Ishikawa (cell line): ENCODE data around the gene OR1K1.

Experiments used
- CEBPB ChIP-seq: IDR thresholded peaks from 2 replicates; pipeline ENCODE4 v1.6.1; 2012
- EP300 ChIP-seq: IDR thresholded peaks from 2 replicates; pipeline ENCODE4 v1.6.1; 2012; ENCODE audit warnings: borderline replicate concordance
- FOXM1 ChIP-seq: IDR thresholded peaks from 2 replicates; pipeline ENCODE4 v1.6.1; 2012; ENCODE audit warnings: low read depth, borderline replicate concordance
- MAX ChIP-seq: IDR thresholded peaks from 2 replicates; pipeline ENCODE4 v1.6.1; 2012
- NFIC ChIP-seq: IDR thresholded peaks from 2 replicates; pipeline ENCODE4 v1.6.1; 2012
- RAD21 ChIP-seq: IDR thresholded peaks from 2 replicates; pipeline ENCODE4 v1.6.1; 2012; ENCODE audit warnings: low read depth
- REST ChIP-seq: IDR thresholded peaks from 2 replicates; pipeline ENCODE4 v1.6.1; 2012; ENCODE audit warnings: low read depth, mild to moderate bottlenecking

- TF ChIP-seq RAD21 (no peak), FOXM1 (no peak), NFIC (no peak), CEBPB (no peak), MAX (no peak), REST (no peak), EP300 (no peak)
These were observed 15.6 kb downstream of the OR1K1 start for GRCh38 chr9:122815544-122815943.
